CD4-positive, alpha-beta T cell treated with Interleukin-4 for 4 hours (primary cell): ENCODE data around the gene NOS1AP.
"Not testable (repeated sequence)": the region's sequence is repeated elsewhere in the genome, so short reads cannot be mapped to it uniquely, and the experiment has no call there.

Source experiments
- DNase-seq: peaks from one replicate; pipeline ENCODE4 v3.0.0-alpha.2; 2020

NOS1AP gene

DNA sequence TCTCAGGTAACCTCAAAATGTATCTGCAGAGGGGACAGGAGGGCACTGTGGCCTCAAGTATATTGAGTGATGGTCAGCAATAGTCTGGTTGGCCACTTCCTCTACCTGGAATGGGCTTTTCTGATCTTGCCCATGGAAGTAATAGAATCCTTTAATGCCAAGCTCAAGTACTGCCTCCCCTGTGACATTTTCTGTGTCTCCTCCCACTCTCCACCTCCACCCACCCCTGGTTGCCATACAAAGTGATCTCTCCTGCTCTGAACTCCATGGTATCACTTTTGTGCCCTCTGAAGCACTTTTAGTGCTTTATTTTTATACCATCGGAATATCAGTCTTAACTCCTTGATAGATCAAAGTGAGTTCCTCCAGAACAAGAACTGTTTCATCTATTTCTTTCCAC lies 9.2 kb upstream of the NOS1AP start:
- DNase-seq = no peak

DNA sequence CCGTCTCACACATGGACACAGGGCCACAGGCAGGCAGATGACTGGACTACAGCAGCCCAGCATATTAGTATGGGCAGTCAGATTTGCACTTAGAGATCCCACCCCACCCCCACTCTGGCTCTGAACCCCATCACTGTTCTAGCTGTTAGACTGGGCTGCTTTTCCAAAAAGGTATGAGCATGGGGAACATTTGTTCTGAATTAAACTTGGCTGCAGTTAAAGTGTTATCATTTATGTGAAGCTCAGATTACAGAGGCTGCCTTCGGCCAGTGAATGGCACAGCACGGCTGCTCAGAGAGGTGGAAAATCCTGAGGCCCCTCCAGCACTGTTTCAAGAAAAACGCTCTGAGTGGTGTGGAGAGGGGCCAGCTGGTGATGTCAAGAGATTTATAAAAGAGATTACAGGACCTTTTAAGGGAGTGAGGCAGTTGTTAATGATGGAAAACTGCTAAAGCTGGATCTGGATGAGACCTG lies 6.9 kb upstream of the NOS1AP start:
- DNase-seq = no peak

DNA sequence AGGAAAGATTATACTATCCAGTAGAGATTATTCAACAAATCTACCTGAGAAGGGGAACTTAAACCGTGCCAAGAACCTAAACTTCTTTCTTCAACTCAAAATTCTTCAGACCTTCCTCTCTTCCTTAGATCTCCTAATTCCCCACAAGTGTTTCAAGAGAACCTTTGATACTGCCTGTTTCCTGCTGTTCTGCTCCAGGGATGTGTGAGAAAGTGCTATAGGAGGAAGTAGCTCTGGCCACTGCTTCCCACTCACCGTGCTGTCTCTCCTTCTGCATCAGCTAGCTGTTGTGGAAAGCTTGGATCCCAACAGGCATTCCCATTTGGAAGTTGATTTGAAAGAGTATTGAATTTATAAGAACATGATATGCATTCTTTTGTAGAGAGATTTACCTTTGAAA lies 4.5 kb upstream of the NOS1AP start:
- DNase-seq = no peak

DNA sequence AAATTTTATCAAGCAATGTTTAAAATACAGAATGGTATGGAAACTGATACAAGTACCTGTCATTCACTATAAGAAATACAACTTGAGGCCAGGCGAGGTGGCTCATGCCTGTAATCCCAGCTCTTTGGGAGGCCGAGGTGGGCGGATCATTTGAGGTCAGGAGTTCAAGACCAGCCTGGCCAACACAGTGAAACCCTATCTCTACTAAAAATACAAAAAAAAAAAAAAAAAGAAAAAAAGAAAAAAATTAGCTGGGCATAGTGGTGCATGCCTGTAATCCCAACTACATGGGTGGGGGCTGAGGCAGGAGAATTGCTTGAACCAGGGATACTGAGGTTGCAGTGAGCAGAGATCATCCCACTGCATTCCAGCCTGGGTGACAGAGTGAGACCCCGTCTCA lies 2.7 kb upstream of the NOS1AP start:
- not testable (repeated sequence) for DNase-seq

DNA sequence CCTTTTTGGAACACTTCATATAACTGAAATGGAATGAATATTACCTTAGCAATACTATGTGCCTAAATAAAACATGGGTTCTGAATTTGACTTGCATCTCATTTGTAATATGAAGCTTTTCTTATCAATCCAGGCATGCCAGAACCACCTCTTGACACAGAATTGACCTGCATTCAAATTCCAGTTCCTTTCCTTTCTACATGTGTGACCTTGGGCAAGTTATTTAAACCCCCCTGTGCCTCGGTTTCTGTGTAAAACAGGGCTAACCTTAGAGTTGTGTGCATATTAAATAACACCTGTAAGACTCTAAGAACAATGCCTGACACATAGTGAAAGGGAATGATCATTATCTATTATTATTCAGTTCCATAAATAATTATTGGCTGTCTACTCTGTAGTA lies 2.0 kb upstream of the NOS1AP start:
- DNase-seq = no peak

DNA sequence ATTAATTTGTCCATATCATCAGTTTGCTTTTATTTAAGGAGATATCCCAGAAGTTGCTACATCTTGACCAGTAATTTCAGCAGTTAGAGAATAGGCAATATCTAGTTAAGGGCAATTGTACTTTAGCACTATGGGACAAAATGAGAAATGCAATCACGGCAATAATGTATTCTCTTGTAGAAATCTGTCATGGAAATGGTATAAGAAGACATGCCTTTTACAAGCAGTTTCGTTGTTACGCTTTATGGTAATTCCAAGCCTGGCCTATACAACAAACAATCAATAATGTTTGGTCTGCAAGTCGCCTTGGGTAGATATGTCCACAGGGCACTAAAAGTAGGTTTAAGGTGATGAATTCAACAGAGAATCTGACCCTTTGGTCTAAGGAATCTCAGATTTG lies 1.2 kb upstream of the NOS1AP start:
- DNase-seq = no peak

DNA sequence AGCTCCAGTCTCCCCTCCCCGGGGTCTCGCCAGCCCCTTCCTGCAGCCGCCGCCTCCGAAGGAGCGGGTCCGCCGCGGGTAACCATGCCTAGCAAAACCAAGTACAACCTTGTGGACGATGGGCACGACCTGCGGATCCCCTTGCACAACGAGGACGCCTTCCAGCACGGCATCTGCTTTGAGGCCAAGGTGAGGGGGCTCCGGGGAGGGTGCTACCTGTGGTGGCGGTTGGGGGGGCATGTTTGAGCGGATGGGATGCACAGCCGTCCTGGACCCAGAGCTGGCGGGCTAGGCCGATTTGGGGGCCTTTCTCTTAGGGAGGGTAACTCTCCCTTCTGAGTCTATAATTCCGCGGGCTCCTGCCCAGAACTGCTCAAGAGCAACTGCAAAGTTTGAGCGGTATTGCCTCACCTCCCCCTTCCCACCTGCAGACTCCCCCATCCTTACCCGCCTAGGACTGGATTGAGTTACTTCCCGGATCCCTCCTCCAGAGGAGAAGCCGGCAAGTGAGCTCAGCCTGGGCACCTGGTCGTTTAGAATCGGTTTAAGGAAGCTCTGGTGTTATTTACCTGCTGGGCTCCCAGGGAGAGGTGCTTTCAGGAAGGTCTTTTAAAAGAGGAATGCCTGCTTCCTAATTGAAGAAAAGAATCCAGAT lies 730 bp downstream of the NOS1AP start:
- no peak for DNase-seq

DNA sequence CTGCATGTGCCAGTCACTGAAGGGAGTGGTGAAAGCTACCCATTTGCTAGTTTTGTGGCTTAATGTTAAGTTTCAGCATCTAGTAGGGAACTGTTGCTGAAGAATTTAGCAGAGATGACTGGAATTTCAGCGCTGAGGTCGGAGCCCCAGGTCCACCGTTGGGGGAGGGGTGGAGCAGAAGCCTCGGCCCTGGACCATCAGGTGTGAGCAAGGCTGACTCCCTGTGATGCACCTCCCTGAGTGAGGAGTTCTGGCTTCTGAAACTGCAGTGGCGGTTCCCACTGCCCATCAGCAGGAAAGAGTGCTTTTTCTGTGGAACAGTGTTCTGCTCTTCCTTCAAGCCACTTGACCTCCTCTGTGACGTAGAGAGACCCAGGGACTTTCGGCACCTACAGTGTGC lies 1.3 kb downstream of the NOS1AP start:
- no peak for DNase-seq

DNA sequence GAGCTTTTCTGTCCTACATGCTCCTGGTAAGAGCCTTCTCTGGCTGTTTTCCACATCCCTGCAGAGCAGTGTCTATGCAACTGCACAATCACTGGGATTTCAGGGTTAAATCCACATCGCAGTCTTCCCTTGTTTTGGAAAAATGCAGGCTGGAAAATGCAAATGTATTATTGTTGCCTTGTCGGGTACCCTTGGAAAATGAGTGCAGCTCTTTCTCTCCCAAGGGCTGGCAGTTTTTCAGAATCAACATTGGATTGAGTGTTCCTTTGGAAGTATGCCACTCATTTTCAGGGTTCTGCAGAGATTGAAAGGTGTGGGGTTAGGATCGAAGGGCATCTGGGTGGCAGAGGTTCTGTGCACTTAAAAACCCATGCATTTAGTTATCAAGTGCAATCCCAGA lies 3.2 kb downstream of the NOS1AP start:
- no peak for DNase-seq

DNA sequence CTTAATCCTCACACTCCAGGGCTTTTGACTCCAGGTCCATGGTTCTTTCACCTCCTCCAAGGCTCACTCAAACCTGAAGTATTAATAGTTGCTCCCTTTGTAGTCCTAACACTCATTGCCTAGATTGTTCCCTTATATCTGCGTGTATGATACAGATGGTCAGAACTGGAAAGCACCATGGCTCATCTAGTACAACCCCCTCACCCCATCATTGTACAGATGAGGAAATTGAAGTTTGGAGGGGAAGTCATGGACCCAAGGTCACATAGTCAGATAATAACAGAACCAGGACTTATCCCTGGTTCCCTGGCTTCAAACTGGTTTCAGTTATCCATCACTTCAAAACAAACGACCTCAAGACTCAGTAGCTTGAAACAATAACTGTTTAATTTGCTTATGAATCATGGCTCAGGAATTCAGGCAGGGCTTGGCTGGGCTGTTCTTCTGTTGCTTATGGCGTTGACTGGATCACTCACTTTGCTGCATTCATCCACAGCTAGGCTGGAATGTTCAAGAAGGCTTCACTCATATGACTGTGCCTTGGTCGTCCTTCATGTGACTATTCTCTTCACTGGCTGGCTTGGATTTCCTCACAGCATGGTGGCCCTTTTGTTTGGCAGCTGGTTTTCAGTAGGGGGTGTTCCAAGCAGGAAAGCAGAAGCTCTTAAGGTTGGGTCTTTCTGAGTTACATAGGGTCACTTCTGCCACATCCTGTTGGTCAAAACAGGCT lies 5.0 kb downstream of the NOS1AP start:
- no peak for DNase-seq

DNA sequence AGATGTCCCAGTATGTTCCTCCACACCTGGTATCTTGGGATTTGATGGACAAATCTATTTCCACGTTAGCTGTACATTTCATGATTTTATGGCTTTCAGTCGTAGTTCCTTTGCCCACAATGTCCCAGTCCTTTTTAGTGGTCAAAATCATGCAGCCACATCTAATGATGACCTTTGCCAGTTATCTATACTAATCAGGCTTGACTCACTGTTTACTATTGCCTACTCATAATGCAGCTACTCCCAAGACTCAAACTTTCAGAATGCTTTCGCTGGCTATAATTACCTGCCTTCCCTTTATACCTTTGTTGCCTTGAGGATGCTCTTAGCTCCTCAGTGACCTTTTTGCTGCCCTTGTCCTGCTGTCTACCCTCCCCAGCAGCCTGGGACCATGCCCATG lies 6.4 kb downstream of the NOS1AP start:
- no peak for DNase-seq

DNA sequence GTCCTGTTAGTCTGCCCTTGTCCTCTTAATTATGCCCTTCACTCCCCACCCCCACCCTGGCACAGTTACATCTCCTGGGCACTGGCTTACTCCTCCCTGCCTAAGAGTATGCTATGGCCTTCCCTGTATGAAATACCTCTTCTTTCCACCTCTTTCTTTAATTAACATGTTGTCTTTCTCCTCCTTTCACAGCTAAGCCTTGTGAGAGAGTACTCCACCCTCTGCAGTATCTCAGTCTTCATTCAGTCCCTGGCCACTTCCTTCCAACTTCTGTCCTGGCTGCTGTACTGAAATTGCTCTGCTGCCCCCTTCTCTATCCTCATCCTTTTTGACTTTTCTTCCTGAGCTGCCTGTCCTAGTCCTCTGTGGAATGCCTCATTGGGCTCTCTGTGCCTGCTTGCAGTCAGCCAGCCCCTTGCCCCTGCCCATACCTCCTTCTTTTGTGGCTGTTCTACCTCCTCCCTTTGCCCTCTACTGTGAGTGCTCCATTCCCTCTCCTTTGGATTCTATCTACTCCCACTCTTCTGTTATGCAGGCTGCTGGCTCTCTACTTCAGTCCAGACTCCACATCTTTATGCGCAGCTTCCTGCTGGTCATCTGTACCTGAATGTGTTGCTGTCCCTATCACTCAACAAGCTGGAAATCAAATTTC lies 8.3 kb downstream of the NOS1AP start:
- DNase-seq = no peak

DNA sequence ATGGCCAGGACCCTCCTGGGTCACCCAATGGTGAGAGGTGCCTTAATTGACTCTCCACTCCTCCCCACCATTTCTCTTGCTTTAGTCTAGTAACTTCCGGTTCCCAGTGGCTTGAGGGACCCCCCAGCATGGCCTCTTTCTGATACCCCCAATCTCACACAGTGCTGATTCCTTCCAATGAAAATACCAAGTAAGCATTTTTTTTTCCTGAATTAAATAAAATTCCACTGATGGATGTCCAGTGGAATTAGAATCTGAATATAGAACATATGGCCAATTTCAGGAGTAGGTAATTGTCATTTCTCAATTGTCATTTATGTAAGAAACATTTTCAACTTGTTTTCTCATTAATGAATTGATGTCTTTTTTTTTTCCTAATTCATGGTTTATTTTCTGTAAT lies 9.5 kb downstream of the NOS1AP start:
- DNase-seq = no peak

DNA sequence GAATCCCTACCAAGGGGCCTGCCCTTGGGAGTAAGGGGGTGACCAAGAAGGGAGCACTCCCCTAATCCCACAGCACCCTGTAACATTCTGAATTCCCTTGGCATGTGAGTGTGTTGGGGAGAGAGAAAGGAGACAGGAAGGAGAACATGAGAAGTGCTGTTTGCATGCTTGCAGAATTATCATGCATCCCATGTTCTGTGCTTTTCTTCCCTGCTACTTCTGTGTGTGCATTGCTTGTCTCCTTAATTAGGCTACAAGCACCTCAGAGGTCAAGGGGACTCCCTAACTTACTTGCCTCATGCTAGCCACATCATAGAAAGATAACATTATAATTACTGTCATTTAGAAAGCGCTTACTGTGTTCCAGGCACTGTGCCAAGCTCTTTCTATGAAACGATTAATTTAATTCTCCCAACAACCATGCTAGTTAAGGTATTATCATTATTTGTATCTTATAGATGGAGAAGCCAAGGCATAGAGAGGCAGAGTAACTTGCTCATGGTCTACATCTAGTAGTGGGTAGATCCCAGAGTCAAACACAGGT lies 11.1 kb downstream of the NOS1AP start:
- no peak for DNase-seq

DNA sequence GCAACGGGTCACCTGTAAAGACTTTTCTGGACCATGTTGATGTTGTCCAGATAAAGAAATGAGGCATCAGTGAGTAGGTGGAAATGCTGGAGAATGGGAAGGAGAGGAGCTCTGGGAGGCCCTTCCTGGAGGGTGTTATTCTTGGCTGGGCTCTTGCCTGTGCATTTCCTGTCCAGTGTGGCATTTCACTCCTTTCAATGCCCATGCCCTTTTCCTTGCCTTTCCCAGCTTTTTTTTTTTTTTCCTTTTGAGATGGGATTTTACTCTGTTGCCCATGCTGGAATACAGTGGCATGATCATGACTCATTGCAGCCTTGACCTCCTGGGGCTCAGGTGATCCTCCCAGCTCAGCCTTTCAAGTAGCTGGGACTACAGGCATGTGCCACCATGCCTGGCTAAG lies 11.8 kb downstream of the NOS1AP start:
- no peak for DNase-seq

DNA sequence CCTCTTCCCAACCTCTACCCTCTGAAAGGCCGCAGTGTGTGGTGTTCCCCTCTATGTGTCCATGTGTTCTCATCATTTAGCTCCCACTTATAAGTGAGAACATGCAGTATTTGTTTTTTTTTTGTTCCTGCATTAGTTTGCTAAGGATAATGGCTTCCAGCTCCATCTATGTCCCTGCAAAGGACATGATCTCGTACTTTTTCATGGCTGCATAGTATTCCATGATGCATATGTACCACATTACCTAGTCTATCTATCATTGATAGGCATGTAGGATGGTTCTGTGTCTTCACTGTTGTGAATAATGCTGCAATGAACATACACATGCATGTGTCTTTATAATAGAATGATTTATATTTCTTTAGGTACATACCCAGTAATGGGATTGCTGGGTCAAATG lies 12.6 kb downstream of the NOS1AP start:
- not testable (repeated sequence) for DNase-seq

DNA sequence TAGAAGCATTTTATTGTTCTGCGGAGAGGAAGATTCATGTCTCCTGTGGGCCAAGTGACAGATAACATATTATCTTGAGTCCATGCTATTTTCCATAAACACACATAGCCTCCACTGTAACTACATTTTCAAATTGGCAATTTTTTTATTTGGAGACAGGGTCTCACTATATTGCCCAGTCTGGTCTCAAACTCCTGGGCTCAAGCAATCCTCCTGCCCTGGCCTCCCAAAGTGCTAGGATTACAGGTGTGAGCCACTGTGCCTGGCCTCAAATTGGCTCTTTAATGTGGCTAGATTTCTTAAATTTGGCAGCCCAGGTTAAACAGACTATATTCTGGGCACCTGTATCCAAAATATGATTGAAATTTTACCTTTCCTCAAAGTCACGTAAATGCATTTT lies 13.8 kb downstream of the NOS1AP start:
- DNase-seq = no peak

DNA sequence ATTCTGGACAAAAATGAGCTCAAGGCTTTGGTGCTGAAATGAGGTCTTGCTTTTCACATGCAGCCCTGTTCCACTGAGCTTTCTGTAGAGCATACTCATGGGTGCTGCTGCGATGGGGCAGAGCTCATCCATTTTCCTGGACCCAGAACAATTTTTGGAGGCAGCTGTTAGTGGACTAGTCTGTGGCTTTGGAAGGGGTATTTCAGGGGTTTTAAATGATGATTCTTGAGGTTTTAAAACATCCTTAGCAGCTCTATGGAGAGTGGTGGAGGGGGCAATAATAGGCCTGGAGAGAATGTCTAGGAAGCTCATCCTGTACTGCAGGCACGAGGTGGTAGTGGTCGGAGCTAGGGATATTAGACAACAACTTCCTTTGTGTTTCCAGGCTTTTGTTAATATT lies 16.5 kb downstream of the NOS1AP start:
- no peak for DNase-seq

DNA sequence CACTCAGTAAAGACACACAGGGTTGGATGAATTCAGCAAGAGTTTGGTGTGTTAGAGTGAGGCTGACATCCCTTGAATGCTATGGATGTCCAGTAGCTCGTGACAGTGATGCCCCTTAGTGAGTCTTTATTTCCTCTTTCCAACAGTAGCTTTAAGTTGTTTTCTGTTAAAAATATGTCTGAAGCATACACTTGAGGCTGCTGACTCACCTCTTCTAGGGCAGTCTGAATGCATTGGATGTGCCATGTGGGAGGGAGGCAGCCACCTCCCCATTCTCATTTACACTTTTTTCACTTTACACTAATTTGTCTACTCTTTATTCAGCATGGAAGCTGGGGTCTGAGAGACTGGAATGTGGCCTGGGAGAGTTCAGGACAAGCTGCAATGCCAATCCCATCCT lies 17.6 kb downstream of the NOS1AP start:
- no peak for DNase-seq

DNA sequence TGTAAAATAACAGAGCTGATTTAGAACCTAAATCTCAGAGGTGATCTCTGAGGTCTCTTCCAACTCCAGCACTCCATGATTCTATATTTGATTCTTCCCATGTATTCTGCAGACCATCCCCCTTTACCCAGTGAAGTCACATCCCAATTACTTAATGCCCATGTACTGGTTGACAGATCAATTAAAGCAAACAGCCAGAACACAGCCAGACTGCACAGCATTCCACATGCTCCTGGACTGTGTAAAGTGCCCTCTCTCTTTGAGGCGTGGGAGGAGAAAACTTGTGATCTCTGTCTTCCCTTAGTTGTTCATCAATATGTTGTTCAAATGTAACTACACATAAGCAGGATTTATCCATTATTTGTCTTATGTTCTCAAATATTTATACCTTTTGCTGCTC lies 18.1 kb downstream of the NOS1AP start:
- DNase-seq = no peak

DNA sequence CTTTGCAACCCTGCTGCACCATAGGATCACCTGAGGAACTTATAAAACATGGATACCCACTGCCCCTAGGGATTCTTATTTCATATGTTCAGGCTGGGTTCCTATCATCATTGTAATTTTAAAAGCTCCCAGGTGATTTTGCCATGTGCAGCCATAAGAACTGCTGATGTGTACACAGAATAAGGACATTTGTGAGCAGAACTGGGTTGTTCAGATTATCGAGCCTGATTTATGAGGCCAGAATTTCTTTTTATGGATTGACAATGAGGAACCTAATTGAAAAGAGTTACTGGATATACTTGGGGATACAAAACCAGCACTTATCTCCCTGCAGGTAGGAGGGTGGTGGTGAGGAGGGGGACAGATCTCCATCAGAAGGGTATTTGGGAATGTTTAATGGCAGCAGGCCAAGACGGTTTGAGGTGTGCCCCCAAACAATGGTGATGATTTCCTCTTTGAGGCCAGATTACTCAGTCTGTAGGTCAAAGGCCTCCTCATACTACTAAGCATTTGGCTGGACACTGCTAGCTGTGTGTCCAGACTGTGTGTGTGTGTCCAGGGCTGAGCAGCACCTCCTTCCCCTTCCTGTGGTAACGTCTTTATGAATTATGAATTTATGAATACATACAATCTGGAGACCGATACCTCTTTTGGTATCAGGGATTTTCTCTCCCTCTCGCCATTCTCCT lies 18.9 kb downstream of the NOS1AP start:
- no peak for DNase-seq

DNA sequence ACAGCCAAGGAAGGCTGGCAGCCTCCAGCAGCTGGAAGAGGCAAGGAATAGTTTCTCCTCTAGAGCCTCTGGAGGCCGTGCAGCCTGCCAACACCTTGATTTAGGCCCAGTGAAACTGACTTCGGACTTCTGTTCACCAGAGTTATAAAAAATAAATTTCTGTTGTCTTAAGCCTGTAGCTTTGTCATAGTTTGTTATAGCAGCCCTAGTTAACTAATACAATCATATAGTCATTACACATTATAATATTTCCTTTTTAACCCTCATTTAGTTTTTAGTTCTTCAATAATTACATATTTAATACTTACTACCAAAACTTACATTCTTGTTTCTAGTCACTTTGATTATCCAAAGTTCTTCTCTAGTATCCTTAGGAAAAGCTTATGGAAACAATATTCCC lies 20.3 kb downstream of the NOS1AP start:
- DNase-seq = no peak

DNA sequence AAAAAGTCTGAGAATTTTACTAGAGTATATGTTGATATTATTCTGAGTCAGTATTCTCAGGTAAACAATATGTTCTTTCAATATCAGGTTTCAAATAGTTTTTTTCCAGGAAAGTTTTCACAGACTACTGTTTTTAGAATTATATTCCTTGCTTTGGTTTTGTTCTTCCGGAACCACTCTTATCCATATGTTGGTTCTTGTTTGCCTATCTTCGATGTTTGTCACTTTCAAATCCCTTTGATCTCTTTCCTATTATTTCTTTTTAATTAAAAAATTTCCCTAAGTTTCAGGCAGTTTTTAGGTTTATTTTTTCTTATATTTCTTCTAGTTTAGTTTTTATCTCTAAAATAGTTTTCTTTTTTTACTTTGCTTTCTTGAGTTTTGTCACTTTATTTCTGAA lies 20.9 kb downstream of the NOS1AP start:
- DNase-seq = no peak
